ENCODE results near the gene ZNF225.
"Not testable (repeated sequence)": the region's sequence is repeated elsewhere in the genome, so short reads cannot be mapped to it uniquely, and the experiment has no call there.

The ZNF225 gene

DNA sequence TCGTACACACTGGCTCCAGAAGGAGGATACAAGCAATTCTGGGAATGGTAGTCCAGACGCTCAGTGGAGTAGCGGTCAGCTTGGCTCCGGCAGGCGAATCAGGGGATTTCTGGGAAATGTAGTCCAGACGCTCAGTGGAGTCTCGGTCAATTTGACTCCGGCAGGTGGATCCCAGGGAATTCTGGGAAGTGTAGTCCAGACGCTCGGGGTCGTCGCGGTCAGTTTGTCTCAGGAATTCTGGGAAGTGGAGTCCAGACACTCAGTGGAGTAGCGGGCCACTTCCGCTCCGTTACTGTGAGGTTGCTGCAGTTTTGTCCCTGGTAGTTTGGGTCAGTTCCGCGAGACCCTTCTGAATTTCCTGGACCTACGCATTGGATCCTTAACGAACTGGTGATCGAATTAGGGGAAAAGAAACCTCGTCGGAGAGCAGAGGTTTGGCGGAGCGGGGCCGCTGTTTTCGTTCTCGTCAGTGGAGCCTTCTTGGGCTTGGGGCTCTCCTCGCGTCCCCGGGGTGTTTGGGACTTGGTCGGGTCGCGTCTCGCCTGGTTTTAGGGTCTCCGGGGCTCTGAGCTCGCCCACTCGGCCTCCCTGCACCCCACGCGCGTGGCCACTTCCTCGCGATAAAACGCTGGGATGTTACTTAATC, at the start of gene ZNF225:
TSS of gene ZNF225 (plus strand) at position 262 of the 646 bp plus-strand sequence. CDS start 2,429 bp downstream, outside the sequence.
- peak; percentile 58 for DNase-seq (ENCODE audit: low read depth, low spot score)

DNA sequence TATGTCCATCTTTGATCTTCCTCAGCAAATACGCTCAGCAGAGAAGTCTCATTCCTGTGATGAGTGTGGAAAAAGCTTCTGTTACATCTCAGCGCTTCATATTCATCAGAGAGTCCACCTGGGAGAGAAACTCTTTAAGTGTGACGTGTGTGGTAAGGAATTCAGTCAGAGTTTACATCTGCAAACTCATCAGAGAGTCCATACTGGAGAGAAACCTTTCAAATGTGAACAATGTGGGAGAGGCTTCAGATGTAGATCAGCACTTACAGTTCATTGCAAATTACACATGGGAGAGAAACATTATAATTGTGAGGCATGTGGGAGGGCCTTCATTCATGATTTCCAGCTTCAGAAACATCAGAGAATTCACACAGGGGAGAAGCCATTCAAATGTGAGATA, 46.9 kb upstream of the ZNF225 start:
- no peak for DNase-seq (ENCODE audit: low read depth, low spot score)

DNA sequence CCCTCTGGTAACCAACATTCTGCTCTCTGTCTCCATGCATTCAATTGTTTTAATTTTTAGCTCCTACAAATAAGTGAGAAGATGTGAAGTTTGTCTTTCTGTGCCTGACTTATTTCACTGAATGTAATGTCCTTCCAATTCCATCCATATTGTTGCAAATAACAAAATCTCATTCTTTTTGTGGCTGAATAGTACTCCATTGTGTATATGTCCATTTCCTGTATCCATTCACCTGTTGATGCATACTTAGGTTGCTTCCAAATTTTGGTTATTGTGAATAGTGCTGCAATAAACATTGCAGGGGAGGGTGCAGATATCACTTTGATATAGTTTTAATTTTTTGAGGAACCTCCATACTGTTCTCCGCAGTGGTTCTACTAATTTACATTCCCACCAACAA, 43.8 kb upstream of the ZNF225 start:
- no peak for DNase-seq (ENCODE audit: low read depth, low spot score)

DNA sequence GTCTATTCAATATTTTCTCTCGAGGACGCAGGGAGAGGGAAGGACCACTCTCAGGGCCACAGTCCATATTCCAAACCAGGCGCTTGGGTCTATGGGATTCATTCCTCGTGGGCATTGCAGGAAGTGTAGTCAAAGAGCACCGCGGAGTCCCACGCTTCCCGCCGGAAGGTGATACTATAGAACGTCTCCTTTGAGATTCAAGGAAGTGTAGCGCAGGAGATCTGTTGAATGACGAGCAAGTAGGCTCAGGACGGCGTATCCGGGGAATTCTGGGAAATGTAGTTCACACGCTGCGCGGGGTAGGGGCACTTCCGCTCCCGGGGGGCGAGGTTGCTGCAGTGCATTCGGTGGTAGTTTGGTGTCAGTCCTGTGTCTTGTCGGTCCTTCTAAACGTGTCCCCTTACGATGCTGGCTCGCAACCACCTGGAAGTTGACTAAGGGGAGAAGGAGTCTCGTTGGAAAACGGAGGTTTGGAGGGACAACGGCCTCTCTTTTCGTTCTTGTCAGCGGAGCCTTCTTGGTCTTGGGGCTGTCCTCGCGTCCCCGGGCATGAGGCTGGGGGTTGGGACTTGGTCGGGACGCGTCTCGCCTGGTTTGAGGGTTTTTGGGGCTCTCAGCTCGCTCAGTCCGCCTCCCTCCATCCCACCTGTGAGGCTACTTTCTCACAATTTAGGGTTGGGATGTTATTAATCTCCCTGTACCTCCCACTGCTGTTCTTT, 41.2 kb upstream of the ZNF225 start, which contains the start of gene ZNF284:
TSS of gene ZNF284 (plus strand) at position 336 of the 719 bp plus-strand sequence. CDS start 4,231 bp downstream, outside the sequence.
- DNase-seq (ENCODE audit: low read depth, low spot score), result peak; percentile 69

DNA sequence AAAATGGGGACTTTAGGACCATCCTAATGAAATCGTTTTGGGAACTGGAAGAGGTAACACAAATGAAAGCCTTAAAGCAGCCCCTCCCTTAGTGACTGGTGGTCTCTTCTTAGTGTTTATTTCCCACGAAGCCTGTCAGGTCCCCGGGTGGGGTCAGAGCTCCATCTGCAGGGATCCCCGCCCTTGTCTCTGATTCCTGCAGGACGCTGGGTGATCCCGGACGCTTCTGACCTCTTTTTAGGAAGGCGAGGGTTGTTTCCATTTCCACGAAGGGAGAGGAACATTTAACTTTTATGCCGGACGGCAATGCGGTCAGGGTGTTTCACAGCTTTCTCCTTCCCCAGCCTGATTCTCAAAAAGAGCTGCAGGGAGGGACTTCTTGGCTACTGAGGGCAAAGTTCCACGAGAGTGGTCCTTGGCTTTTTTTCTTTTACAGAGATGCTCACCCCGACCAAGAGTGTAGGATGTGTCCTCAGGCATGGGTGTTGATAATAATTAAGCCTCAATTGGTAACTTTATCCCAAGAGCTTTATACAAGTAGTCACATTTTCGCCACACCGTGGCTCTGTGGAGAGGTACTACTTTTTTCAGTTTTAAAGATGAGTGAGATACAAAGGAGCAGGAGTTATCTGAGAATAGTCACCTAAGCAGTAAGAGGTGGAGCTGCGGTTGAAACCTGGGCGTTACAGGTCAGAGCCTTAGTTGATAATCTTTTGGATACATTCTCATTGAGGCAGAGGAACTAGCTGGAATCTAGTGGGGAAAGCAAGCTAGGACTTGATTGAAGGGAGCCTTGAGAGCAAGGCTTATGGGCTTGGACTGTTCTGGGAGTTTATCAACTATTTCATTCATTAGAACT, 40.4 kb upstream of the ZNF225 start:
- no peak for DNase-seq (ENCODE audit: low read depth, low spot score)

DNA sequence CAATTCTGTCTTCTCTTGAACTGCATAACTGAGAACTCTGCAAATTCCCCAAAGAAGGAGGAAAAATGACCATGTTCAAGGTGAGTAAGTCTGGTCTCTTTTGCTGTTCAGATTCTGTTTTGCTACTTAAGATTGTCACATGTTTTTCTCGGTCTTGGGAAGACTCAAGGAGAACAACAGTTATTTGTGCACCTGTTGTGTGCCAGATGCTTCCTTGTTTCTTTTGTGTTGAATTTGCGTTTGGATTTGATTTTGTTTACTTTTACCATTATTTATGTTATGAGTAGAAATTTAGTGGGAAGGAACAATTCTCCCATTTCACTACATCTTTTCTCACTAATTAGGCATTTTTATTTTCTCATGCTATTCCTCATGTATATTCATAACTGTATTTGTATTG, 36.9 kb upstream of the ZNF225 start:
- no peak for DNase-seq (ENCODE audit: low read depth, low spot score)

DNA sequence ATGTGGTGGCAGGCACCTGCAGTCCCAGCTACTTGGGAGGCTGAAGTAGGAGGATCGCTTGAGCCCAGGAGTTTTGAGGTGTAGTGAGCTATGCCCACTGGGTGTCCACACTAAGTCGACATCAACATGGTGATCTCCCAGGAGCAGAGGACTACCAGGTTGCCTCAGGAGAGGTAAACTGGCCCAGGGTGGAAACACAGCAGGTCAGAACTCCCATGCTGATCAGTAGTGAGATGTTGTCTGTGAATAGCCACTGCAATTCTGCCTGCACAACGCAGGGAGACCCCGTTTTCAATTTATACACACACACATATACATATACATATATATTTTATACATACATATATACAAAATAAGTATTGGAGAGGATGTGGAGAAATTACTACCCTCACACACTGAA, 21.1 kb upstream of the ZNF225 start:
- DNase-seq (ENCODE audit: low read depth, low spot score), result no peak

DNA sequence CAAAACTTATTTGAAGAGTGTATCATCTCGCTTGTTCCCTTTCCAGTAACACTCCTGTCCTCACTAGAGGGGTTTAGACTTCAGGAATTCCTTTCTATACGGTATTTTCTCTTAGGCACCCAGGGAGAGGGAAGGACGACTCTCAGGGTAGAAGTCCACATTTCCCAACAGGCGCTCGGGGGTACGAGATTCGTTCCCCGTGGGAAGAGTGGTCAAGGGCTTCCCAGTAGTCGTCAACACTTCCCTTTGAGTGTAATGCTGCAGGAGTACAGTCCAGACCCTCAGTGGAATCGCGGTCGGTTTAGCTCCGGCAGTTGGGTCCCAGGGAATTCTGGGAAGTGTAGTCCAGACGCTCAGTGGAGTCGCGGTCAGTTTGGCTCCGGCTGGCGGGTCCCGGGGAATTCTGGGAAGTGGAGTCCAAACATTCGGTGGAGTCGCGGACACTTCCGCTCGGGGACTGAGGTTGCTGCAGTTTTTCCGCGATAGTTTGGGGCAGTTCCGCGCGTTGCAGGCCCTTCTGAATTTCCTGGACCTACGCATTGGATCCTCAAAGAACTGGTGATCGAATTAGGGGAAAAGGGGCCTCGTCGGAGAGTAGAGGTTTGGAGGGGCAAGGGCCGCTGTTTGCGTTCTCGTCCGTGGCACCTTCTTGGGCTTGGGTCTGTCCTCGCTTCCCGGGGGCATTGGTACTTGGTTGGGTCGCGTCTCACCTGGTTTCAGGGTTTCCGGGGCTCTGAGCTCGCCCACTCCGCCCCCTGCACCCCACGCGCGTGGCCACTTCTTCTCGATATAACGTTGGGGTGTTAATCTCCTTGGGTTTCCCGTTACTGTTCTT, 19.1 kb upstream of the ZNF225 start, which contains the start of gene ZNF224:
TSS of gene ZNF224 (plus strand) at position 431 of the 835 bp plus-strand sequence. CDS start 3,513 bp downstream, outside the sequence.
- DNase-seq (ENCODE audit: low read depth, low spot score), result peak; percentile 63

DNA sequence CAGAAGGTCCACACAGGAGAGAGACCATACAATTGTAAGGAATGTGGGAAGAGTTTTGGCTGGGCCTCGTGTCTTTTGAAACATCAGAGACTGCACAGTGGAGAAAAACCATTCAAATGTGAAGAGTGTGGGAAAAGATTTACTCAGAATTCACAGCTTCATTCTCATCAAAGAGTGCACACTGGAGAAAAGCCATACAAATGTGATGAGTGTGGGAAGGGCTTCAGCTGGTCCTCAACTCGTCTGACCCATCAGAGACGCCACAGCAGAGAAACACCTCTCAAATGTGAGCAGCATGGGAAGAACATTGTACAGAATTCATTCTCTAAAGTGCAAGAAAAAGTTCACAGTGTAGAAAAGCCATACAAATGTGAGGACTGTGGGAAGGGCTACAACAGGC, 5.4 kb upstream of the ZNF225 start:
- no peak for DNase-seq (ENCODE audit: low read depth, low spot score)

DNA sequence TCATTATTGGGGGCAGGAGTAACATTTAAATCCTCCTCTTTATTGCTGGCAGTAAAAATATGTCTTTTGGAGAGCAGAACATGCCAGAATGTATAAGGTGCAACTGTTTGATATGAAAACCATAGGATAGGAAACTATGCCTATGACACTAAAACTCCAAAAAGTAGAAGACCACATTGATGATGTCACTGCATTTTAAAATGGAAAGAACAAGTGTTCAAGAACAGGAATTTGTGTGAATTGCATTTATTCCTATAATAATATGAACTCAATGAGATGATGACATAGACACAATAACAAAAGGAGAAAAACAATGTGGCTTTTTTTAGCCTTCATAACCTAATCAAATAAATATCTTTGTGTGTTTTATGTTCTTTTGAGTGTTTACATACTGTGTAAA, 3.7 kb upstream of the ZNF225 start:
- DNase-seq (ENCODE audit: low read depth, low spot score), result no peak

DNA sequence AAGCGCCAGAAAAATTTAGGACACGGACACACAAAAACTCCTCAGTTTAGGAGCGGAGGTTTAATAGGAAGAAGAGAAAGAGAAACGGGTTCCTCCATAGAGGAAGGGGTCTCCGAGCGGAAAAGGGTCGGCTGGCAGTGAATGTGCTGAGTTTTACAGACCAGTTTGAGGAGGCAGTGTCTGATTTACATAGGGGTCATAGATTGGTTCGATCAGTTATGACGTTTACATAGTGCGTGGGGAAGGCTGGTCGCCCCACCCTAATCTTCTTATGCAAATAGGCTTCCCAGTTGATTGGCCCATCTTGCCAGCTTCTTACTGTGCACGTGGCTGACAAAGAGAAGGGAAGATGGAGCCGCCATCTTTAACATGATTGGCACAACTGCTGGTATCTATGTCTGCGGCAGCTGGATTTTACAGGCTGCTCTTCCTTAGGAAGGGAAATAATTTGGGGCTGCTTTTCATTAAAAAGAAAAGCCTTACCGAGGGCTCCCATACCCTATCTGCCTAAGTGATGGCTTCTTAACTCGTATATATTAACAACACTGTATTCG, 1.2 kb upstream of the ZNF225 start:
- no peak for DNase-seq (ENCODE audit: low read depth, low spot score)

DNA sequence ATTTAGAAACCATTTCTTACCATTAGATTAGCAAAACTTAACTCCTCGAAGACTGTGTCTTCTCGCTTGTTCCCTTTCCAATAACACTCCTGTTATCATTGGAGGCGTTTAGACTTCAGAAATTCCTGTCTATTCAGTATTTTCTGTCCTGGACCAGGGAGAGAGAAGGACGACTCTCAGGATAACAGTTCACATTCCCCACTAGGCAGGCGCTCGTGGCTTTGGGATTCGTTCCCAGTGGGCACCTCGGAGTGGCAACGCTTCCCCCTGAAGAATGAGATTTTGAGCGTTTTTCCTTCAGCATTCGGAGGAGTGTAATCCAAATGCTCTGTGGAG, 429 bp upstream of the ZNF225 start:
- no peak for DNase-seq (ENCODE audit: low read depth, low spot score)

DNA sequence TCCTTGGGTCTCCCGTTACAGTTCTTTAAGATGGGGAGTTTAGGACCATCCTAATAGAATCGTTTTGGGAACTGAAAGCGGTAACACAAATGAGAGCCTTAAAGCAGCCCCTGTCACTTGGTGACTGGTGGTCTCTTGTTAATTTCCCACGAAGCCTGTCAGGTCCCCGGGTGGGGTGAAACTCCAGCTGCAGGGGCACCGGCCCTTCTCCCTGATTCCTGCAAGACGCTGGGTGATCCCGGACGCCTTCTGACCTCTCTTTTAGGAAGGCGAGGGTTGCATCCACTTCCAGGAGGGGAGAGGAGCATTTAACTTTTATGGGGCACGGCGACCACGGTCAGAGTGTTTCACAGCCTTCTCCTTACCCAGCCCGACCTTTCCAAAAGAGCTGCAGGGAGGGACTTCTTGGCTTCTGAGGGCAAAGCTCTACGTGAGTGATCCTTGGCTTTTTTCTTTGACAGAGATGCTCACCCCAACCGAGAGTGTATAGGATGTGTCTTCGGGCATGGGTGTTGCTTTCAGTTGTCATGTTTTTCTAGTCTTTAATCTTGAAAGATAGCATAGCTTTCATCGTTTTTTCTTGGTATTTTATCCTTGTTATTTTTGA, 688 bp downstream of the ZNF225 start:
- no peak for DNase-seq (ENCODE audit: low read depth, low spot score)

DNA sequence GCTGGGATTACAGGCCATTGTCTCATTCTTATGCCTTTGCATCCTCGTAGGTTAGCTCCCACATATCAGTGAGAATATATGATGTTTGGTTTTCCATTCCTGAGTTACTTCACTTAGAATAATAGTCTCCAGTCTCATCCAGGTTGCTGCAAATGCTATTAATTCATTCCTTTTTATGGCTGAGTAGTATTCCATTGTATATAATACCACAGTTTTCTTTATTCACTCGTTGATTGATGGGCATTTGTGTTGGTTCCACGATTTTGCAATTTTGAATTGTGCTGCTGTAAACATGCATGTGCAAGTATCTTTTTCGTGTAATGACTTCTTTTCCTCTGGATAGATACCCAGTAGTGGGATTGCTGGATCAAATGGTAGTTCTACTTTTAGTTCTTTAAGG, 8.0 kb downstream of the ZNF225 start:
- DNase-seq (ENCODE audit: low read depth, low spot score), result not testable (repeated sequence)

DNA sequence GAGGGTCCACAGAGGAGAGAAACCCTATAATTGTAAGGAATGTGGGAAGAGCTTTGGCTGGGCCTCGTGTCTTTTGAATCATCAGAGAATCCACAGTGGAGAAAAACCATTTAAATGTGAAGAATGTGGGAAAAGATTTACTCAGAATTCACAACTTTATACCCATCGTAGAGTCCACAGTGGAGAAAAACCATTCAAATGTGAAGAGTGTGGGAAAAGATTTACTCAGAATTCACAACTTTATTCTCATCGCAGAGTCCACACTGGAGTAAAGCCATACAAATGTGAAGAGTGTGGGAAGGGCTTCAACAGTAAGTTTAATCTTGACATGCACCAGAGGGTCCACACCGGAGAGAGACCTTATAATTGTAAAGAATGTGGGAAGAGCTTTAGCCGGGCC, 18.8 kb downstream of the ZNF225 start:
- no peak for DNase-seq (ENCODE audit: low read depth, low spot score)

DNA sequence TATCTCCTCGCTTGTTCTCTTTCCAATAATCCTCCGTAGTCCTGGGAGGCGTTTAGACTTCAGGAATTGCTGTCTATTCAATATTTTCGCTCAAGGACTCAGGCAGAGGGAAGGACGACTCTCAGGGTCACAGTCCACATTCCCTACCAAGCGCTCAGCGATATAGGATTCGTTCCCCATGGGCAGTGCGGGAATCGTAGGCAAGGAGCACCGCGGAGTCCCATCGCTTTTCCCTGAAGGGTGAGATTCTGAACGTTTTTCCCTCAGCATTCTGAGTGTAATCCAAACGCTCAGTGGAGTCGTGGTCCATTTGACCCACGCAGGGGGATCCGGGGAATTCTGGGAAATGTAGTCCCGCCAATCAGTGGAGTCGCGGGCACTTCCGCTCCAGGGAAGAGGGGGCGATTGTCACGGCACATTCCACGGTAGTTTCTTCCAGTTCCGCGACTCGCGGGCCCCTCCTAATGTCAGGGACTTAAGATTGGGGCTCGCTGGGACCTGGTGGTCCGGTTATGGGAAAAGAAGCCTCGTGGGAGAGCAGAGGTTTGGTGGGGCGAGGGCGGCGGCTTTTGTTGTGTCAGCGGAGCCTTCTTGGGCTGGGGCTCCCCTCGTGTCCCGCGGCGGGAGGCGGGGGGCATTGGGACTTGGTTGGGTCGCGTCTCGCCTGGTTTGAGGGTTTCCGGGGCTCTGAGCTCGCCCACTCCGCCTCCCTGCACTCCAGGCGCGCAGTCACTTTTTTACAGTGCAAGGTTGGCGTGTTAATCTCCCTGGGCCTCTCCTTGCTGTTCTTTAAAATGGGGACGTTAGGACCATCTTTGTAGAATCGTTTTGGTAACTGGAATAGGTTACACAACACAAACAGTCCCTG, 28.2 kb downstream of the ZNF225 start, which contains the start of gene ZNF234:
TSS of gene ZNF234 (plus strand) at position 364 of the 868 bp plus-strand sequence. CDS start 3,079 bp downstream, outside the sequence.
- DNase-seq (ENCODE audit: low read depth, low spot score), result peak; percentile 41

DNA sequence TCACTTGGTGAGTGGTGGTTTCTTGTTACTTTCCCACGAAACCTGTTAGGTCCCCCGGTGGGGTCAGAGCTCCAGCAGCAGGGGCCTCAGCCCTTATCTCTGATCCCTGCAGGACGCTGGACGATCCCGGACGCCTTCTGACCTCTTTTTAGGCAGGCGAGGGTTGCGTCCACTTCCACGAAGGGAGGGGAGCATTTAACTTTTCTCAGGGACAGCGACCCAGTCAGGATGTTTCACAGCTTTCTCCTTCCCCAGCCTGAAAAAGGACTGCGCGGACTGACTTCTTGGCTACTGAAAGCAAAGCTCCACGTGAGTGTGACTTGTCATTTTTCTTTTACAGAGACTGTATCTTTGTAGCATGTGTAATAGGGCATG, 28.8 kb downstream of the ZNF225 start:
- DNase-seq (ENCODE audit: low read depth, low spot score), result no peak

DNA sequence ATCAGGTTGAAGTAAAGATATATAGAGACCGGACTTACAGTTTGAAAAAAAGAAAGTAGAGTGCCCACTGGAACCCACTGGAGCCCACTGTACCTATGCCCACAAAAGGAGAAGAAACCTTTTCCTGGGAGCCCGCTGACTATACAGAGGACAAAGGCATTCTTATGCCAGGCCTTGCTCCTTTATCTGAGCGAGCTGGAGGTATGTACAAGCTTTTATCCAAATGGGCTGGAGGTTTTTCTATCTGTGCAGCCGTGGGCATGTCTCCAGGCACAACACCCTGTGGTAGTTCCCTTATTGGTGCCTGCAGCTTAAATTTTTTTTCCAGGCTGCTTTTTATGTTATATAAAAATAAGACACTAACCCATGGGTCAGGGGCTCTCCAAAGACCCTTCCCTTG, 36.6 kb downstream of the ZNF225 start:
- DNase-seq (ENCODE audit: low read depth, low spot score), result no peak

DNA sequence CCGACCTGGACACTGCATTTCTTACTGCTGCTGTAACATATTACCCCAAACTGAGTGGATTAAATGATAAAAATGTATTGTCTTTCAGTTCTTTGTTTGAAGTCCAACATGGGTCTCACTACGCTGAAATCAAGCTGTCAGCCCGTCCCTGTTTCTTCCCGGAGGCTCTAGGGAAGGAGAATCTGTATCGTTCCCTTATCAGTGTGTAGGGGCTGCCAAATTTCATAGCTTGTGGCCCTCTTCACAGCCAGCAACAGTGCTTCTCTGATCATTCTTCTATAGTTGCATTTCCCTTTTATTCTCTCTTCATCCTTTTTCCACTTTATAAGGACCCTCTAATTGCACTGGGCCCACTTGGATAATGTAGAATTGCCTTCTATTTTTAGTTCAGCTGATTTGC, 38.3 kb downstream of the ZNF225 start:
- DNase-seq (ENCODE audit: low read depth, low spot score), result no peak

DNA sequence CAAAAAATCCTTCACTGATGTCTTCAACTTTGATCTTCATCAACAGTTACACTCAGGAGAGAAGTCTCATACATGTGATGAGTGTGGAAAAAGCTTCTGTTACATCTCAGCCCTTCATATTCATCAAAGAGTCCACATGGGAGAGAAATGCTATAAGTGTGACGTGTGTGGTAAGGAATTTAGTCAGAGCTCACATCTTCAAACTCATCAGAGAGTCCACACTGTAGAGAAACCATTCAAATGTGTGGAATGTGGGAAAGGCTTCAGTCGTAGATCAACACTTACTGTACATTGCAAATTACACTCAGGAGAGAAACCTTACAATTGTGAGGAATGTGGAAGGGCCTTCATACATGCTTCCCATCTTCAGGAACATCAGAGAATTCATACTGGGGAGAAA, 43.3 kb downstream of the ZNF225 start:
- DNase-seq (ENCODE audit: low read depth, low spot score), result no peak
